Measurements from ENCODE around the gene TSEN15.

The TSEN15 gene

DNA sequence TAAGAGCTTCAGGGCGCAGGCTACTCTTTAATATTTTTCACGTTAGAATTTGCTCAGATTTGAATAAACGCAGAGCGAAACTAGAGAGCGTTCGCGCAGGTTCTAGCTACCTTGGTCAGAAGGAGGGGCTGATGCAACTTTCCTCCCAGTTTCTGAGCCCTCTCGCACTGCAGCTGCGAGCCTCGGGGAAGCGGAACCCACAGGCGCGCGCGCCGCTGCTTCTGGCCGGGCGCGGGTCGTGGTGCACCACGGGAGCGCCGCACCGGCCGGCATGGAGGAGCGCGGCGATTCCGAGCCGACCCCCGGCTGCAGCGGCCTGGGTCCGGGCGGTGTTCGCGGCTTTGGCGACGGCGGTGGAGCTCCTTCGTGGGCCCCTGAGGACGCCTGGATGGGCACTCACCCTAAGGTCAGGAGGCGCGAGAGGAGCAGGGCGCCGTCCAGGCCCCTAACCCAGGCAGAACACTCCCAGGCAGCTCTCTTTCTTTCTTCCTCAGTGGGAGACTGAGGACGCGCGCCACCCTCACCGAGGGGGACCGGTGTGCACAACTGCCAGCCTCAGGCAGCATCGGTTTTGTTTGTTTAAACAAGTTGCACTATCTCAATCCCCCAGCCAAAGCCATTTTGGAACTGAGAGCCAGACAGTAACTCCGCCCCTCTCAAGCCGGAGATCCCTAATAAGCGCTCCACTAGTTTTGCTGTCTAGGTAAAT, at the start of gene TSEN15:
TSS of gene TSEN15 (plus strand) at position 246 of the 709 bp plus-strand sequence. CDS start at position 272, 26 bp downstream.
- DNase-seq: peak; percentile 71 to 78

DNA sequence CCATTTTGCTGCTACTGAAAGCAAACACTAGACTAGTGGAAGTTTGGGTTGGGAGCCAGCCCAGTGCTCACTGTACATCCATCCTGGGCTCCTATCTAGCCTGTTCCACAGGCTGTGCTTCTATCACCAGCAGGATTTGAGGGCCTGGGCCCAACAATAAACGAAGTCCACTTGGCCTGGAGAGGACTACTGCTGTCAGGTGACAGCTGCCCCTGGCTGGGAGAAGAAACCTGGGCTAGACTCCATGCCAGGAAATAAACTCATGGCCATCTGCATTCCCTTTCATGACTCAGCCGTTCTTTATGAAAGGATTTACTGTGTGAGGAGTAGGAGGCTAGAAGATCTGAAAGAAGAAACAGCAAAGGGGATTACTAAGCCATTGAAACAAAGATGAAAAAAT, 49.5 kb upstream of the TSEN15 start:
- DNase-seq: no peak

DNA sequence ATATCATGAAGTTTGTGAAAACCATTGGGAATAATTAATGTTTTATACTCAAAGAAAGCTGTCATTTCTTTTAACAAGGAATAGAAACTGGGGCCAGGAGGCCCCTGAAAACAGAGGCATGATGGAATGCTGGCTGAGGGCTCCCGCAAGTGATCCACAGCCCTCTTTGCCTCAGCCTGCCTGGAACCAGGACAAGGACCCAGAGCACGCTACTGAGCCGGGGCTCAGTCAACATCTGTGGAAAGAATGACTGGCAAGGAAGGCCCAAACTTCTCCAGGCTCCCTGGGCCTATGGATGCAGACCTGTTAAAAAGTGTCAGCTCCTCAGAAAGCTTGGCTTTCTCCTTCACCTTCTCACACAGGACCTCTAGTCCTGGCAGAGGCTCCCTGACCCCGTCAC, 46.6 kb upstream of the TSEN15 start:
- no peak for DNase-seq

DNA sequence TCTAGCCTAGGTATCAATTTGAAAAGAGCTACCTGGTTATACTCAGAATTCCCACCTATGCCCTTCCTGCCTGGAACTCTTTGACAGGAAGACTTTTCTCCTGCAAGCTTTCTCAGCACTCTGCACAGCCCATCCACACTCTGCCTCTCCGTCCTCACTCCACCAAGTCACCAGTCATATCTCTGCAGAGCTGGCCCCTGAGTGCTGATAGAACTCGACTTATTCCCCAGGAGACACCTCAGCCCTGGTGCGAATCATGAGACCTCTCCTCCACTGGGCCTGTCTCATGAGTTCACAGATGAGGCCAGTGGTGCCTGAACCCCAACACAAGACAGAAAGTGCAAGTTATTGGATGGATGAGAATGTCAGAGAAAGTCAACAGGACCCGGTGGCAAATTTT, 46.0 kb upstream of the TSEN15 start:
- DNase-seq: no peak

DNA sequence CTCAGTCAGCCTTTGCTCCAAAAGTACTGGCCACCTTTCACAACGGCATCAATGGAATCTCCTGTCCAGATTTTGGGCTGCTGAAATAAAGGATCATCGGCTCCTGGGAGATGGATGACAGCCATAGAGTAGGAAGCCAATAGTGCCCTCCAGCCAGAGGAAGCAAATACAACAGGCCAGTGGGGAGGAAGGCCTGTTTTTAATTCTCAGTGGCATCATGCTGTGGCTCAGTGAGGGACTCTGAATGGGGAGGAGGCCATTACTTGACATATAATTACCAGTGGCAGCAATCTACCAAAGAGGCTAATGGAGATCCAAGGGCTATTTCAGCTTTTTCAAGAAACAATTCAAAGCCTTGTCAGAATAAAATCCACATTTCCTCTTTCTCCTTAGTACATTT, 40.7 kb upstream of the TSEN15 start:
- no peak for DNase-seq

DNA sequence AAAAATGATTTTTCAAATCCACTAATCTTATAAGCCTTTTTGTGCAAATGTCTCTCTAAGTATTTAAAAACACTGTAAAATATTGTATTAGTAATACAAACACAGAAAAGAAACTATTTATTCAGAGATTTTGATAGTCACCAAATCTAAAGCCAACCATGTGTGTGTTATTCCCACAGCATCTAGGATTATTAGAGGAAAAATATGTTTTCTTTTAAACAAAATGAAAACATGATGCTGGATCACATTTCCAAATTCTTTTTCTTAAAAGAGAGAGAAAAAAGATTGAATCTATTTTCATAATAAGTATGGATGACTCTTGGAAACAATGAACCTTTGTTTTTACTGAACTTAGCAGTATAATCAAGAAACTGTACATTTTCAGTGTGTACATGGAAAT, 39.3 kb upstream of the TSEN15 start:
- DNase-seq: no peak

DNA sequence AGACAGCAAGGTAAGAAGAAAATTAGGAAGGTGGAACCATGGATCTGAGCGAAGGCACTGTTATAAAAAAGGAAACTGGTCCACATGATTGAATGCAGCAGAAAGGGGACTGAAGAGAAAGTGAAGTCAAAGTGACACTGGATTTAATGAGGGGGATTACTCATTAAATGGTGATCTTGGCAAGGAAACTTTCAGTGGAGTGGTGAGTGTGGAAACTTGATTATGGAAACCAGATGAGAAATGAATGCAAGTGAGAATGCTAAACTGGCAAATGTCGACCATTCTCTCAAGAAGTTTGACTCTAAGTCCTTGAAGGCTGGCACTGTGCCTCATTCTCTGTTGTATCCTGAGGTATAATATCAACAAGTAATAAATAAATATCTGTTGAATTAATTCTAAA, 37.3 kb upstream of the TSEN15 start:
- DNase-seq: no peak

DNA sequence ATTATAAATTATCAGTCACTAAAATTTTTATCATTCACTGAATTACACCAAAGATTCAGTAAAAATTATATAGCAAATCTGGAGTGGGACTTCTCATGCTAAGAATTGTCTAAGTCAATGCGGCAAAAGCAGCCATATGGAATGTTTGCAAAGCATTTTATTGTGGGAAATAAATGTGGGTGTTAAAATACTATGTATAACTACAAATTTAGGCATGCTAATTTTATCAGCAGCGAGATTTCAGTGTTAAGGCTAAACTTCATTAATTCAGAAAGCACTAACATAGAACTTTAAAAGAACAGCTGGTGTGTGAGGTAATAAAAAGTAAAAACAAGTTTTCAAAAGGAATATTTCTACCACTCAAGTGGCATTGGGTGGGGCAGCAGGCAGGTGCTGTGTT, 35.4 kb upstream of the TSEN15 start:
- DNase-seq: no peak

DNA sequence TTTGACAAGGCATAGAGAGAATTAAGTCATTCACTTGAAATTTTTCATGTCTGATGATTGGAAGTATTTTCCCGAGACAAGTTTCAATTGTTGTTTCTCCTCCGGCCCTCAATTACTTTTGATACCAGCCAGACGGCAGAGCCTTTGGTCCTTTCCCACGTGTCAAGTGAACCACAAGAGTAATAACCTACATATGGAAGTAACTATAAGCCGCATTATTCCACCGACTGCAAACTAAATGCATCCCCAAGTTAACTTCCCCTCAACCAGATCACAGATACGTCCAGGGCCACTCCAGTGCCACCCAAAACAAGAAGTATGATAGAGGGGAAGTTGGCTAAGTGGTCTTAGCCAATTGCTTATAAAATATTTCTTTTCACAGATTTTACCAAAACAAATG, 34.2 kb upstream of the TSEN15 start:
- no peak for DNase-seq

DNA sequence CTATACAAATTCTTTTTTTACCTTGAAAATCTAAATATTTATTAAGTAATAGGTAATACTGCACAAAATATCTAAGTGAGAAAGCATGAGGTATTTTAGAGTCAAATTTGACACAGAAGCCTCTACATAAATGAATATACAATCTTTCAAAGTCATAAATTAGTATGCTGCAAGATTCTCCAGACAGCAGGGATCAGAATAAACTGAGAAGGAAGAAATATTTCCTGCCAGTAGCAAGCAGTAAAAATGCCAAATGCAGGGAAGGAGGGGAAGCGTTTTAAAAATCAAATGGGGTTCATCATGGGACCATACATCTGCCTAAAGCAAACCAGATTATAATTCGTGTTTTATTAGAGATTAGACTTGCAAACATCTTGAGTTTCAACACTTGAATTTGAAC, 32.9 kb upstream of the TSEN15 start:
- no peak for DNase-seq

DNA sequence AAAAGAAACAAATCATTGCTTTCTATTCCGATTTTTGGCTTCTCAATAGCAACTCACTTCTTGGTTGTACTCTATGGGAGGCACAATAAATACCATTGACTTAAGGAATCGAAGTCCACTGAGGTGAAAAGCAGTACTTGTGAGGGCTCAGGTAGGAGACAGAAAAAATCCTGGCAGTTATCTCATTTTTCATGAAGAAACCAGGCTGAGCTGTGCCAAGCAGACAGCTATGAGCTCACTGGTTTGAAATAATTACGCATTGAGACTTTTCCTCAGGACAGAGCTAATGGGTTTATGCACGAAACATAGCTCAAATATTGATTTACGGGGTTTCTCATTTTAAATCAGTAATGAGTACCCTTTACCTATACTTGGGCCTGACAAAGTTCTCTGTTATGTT, 32.5 kb upstream of the TSEN15 start:
- no peak for DNase-seq

DNA sequence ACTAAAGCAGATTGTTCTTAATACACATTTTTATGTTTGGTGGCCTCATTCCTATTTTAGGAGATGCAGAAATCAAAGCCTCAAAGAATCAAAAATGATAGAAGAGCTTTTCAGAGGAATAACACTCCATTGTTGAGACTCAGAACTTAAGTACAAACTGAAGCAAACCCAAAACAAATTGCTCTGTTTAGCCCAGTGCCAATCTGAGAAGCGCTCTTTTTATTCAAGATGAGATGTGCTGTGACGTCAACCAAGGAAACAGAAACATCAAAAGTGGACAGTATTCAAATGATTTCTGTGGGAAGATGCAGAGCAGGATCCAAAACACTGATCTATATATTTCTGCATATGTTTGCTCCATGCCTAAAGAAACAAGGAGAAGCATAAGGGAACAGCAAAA, 32.0 kb upstream of the TSEN15 start:
- no peak for DNase-seq

DNA sequence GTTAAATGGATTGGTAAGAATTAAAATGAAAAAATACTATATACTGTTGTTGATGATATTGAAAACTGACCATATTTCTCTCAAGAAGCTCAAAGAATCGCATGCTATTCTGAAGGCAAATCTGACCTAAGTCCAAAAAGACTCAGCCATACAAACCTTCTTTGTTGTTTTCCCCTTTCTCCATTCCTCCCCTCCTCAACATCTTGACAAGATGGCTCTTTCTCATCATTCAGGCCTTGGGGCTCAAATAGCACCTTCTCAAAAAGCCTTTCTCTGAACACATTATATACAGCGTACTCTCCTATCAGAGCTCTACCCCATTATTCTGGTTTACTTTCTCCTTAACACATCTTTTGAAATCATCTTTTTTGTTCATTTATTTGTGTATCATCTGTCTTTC, 31.2 kb upstream of the TSEN15 start:
- no peak for DNase-seq

DNA sequence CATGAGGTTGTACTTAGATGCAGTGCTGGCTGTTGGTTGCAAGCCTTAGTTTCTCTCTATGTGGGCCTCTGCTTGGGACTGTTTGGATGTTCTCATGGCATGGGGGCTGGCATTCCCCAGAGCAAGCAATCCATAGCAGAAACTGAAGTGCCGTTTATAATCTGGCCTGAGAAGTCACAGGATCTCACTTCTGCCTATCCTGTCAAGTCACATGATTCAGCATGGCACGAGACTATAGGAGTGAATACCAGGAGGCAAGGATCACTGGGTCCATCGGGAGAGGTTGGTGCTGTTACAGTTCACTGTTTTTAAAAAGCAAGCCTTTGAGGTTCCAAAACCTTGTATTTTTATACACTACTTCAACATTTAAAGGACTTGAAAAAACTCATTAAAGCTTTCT, 30.7 kb upstream of the TSEN15 start:
- no peak for DNase-seq

DNA sequence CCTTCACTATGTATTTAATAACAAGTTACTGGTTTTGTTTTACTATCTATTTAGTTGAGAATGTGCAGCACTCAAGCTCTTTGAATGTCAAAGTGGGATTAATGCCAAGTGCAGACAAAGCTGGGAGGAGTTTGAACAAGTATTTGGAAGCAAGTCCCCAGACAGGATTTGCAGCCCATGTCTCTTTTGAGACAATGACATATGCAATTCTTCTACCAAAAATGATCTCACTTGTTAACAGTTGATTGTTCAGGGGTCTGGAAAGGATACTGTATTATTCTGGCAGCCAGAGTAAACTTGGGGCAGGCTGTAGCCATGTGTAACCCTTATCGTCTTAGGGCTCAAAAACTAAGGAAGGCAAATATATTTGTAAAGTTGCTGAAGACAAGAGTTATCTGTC, 29.8 kb upstream of the TSEN15 start:
- DNase-seq: no peak

DNA sequence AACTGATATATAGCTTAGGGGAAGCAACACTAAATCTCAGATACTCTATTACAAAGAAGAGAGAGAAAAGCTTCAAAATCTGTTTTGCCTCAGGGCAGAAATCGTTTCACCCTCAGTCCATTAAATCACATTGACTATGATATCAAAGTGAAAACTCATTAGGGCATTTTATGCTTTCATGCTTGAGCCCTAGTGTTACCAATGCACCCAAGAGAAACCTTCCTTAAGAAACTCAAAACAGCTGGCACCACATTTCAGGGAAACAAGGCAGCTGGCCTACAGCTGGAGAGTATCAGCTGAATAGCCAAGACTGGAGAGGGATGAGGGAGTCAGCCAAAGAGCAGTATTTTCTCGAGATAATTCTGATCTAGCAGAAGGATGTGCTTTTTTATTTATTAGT, 28.9 kb upstream of the TSEN15 start:
- no peak for DNase-seq

DNA sequence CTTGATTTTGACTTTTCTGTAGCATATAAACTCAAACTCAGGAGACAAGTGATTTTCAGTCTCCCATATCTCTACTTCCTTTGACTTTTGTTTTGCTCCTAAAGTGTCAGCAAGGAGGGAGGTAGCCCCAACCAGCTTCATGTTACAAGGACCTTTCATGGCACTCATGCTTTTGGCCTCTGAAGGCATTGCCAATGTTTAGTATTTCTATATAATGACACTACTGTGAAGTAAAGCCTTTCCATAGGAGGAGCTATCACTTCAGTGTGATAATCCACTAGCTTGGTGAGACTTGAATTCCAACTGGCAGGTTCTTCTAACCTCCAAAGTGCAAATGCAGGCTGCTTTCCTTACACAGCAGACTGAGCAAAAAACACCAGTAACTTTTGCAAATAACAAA, 28.4 kb upstream of the TSEN15 start:
- no peak for DNase-seq

DNA sequence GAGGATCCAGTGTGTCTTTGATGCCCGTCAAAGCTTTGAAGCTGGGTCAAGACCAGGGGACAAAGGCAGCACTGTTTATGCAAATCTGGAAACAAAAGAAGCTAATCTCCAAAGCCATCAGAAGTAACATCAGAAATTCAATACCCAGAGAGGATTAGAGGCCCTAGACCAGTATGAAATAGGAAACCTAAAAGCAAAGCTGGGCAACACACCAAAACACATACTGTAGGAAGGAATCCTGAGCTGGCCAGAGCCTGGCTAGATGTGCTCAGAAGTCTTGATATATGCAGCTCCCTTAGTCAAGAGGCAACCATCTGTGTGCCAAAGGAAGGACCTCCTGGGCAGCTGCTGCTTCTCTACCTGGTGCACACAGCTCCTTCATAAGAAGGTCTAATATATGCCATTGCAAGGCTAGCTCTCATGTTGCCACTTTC, 26.3 kb upstream of the TSEN15 start:
- DNase-seq: no peak

DNA sequence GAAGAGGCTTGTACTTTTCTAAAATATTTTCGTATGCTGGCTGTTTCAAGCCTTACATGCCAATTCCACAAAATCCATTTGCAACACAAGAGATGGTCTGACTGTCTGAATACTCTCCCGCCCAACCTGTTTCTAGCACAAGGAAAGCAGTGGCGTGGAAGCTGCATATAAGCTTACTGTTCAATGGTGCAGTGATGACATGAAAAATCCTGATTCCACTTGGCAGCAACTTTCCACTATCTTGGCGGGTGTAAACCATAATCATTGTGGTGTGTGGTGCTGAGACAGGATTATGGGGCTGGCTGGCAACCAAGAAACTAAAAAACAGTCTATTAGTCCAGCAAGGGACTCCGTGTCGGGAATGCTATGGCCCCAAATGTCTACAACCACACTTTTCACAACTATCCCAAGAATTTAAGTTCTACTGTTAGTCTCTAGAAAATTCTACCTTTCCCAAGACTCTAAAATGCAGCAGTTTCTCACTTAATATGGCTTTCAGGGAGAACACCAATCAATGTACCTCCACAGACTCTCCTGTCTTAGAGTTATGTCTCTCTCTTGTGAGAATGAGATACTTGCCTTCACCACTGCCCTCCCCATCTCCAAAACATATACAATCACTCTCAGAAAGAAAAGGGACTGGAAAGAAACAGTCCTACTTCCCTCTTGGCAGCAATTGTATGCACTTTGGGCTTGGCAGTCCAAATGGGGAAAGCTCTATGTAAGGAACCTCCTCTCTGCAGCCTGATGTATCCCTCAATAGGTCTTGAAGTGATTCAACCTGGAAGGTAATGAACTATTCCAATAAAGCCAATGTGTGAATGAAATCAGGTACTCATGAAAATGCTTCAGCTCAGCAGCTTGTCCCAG, 23.5 kb upstream of the TSEN15 start:
- DNase-seq: no peak

DNA sequence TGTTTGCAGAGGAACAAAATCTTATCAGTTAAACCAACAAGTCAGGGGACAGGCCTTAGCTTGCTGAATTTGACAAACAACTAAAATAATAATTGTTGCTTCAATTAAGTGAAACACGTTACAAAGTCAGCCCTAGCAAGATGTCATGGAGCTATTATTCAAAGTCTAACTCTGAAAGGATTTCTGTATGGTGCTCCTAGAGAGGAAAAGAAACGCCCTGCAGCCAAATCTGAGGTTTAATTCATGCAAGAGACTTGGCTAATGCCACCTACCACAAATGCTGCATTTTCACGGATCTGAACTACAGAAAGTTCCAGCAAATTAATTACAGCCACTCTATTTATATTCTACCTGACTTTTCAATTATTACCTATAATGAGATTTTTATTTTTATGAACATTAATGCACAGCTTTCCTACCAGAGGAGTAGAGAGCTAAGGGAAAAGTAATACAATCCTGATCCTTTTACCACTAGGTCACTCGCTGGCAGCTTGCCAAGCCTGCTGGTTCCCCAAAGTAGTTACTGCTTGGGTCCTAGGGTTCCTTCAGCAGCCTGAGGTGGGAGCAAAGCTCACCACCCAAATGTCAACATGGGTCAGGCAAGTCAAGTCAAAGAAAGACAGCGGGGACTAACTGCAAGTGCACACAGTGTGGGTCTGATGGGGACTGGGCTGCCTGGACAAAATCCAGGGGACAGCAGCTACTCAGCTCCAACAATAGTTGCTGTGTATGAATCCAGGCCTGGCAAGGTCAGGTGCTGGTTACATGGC, 22.5 kb upstream of the TSEN15 start:
- no peak for DNase-seq

DNA sequence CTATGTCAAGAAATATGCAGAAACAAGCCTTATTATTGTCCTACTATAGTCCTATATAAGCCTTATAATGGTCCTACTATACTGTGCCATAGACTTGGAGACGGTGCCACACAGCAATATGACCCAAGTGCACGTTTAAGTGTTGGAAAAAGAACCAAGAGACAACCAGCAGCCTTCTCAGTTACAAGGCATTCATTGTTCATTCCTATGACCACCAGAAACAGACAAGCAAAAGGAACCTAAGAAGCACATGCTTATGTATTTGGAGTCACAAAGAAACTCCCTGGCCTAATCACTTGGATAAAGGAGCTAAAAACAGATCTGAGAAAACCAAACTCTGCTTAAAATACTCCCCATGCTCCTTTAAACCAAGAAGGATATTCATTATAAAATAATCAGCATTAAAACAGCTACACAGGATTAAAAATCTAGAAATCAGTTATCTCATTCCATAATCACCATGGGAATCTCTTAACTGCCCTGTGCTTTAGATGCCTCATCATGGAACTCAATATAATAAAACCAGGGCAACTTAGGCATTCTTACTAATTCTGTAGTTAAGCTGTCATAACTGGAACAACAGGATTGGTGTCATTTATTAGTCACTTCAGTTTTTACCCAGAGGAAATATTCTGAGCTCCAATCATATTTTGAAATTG, 21.0 kb upstream of the TSEN15 start:
- DNase-seq: no peak

DNA sequence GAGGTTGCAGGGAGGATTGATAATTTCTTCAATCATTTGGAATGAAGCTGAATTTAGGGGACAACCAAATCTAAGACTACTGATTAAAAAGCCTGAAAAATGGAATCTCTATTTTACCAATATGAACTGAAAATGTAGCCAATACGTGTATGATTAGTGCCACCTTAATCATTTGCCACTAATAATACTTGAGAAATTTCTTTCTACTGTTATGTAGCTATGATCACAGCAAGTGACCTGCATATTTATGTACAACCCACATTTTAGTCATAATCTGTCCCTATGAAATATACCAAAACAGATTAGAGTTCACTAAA, 20.5 kb upstream of the TSEN15 start:
- no peak for DNase-seq

DNA sequence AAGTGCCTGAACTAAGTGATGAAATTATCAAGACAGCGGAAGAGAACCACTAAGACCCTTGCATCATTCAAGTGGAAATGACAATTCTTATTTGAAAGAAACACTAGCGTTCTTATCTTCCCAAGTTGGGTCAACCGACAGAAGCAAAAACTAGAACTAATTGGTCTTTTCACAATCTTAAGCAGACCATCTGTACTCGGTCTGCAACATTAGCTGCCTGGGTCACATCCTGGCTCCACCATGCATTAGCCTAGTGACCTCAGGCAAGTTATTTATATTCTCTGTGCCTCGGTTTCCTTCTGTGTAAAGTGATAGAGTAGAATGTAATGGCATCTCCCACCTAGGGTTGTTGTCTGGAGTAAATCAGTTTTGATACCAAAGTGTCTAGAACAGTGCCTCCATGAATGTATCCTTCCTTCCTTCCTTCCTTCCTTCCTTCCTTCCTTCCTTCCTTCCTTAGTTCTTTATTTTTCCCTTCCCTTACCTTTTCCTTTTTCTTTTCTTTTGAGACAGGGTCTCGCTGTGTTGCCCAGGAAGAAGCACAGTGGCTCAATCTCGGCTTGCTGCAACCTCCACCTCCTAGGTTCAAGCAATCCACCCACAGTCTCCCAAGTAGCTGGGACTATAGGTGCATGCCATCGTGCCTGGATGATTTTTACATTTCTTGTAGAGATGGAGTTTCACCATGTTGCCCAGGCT, 20.0 kb upstream of the TSEN15 start:
- DNase-seq: no peak
